Measurements from ENCODE around the gene UTP4.
A peak's percentile ranks its signal among the peaks of the same experiment; 100 is the strongest.

UTP4 gene

GRCh38 chr16:69111876-69112230 is 20.6 kb upstream of the UTP4 start:
- Histone ChIP-seq H3K4me3 (ENCODE audit: low read depth, low read length) (no peak overlapping the region), H3K27ac (no peak overlapping the region), H3K36me3 (replicated peaks) (peaks cover 6% of the 10 kb centered on the region), H3K27me3 (replicated peaks) (no peaks in the 10 kb centered on the region)
- in situ Hi-C loops (cut with HindIII; ENCODE audit: low pct_ligation_motif_present, low sequenced_read_pairs), result loop anchor here (25.0 kb wide), 2 partner anchors 100 to 200 kb away; no protein-coding TSS in a partner anchor
- TF ChIP-seq, protein P1, sequence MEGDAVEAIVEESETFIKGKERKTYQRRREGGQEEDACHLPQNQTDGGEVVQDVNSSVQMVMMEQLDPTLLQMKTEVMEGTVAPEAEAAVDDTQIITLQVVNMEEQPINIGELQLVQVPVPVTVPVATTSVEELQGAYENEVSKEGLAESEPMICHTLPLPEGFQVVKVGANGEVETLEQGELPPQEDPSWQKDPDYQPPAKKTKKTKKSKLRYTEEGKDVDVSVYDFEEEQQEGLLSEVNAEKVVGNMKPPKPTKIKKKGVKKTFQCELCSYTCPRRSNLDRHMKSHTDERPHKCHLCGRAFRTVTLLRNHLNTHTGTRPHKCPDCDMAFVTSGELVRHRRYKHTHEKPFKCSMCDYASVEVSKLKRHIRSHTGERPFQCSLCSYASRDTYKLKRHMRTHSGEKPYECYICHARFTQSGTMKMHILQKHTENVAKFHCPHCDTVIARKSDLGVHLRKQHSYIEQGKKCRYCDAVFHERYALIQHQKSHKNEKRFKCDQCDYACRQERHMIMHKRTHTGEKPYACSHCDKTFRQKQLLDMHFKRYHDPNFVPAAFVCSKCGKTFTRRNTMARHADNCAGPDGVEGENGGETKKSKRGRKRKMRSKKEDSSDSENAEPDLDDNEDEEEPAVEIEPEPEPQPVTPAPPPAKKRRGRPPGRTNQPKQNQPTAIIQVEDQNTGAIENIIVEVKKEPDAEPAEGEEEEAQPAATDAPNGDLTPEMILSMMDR (IDR thresholded peaks at IDR 0.05; ENCODE audit: low read depth, low read length, missing control alignments), result no peak
- DNase-seq, result no peak

DNA sequence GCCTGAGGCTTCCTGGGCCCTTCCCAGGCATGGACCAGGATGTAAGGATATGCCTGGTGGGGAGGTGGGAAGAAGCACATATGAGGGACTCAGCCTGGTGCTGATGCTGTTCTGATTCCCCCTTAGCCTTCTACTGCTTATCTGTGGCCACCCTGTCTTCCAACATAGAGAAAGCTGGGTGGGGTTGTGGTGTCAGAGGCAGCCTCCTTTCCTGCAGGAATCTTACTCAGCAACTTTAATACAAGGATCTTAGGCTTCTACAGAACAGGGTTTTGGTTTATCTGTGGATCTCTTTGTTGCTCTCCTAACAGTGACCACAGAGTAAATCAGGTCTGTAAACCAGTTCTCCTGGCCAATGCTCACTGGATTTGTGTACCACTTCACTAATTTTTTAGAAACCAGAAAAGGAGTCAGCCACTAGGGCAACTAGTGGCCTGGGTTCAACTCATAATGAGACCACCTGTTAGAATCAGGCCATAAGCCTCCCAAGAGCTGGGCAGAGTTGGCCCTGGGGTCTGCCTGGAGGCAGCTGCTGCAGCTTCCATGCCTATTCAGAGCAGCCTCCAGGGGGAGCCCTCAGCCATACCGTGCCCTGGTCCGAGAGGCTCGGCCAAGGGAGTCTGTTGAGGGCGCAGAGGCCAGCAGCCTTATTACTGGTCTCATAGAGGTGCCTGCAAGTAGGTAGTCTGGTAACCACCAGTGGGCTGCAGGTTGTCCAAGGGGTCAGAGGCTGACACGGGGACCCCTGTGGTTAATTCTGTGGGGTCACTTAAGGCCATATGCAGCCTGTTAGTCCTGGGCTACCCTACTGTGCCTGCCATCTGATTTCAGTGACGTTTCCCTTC is 19.9 kb upstream of the UTP4 start:
- TF ChIP-seq, protein P1 (IDR thresholded peaks at IDR 0.05; ENCODE audit: low read depth, low read length, missing control alignments), result peak; percentile 95
- H3K4me3 ChIP-seq (ENCODE audit: low read depth, low read length), result no peak overlapping the region
- H3K27ac ChIP-seq, result no peak overlapping the region
- peak; percentile 43 for DNase-seq
- peaks cover 6% of the 10 kb centered on the region for H3K36me3 ChIP-seq (replicated peaks)
- in situ Hi-C loops (cut with HindIII; ENCODE audit: low pct_ligation_motif_present, low sequenced_read_pairs), result loop anchor here (25.0 kb wide), 2 partner anchors 100 to 200 kb away; no protein-coding TSS in a partner anchor
- no peaks in the 10 kb centered on the region for H3K27me3 ChIP-seq (replicated peaks)

DNA sequence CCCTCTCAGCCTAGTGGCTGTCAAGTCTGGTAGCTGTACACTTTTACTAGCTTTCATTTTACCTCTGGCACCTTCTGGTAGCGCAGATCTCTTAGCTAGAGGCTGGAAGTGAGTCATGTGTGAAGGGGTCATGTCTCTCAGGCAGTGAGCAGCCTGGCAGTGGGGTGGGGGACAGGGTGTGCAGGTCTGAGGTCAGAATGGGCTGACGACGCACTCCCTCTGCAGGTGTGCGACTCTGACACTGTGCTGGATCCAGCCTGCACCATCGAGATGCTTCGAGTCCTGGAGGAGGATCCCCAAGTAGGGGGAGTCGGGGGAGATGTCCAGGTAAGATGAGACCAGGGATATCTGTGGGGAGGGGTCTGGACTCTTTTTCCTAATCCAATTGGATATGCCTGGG is 19.2 kb upstream of the UTP4 start:
- Histone ChIP-seq H3K36me3 (replicated peaks) (peaks cover 10% of the 10 kb centered on the region), H3K4me3 (ENCODE audit: low read depth, low read length) (no peak overlapping the region), H3K27ac (no peak overlapping the region), H3K27me3 (replicated peaks) (no peaks in the 10 kb centered on the region)
- no peak for DNase-seq
- in situ Hi-C loops (cut with HindIII; ENCODE audit: low pct_ligation_motif_present, low sequenced_read_pairs), result loop anchor here (25.0 kb wide), 2 partner anchors 101 to 201 kb away; no protein-coding TSS in a partner anchor
- TF ChIP-seq, protein P1 (IDR thresholded peaks at IDR 0.05; ENCODE audit: low read depth, low read length, missing control alignments), result no peak

DNA sequence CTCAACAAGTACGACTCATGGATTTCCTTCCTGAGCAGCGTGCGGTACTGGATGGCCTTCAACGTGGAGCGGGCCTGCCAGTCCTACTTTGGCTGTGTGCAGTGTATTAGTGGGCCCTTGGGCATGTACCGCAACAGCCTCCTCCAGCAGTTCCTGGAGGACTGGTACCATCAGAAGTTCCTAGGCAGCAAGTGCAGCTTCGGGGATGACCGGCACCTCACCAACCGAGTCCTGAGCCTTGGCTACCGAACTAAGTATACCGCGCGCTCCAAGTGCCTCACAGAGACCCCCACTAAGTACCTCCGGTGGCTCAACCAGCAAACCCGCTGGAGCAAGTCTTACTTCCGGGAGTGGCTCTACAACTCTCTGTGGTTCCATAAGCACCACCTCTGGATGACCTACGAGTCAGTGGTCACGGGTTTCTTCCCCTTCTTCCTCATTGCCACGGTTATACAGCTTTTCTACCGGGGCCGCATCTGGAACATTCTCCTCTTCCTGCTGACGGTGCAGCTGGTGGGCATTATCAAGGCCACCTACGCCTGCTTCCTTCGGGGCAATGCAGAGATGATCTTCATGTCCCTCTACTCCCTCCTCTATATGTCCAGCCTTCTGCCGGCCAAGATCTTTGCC is 18.0 kb upstream of the UTP4 start:
- TF ChIP-seq, protein P1 (IDR thresholded peaks at IDR 0.05; ENCODE audit: low read depth, low read length, missing control alignments), result no peak
- Histone ChIP-seq H3K27me3 (replicated peaks) (no peaks in the 10 kb centered on the region), H3K36me3 (replicated peaks) (peaks cover 20% of the 10 kb centered on the region), H3K4me3 (ENCODE audit: low read depth, low read length) (no peak overlapping the region), H3K27ac (no peak overlapping the region)
- in situ Hi-C loops (cut with HindIII; ENCODE audit: low pct_ligation_motif_present, low sequenced_read_pairs), result loop anchor here (25.0 kb wide), 2 partner anchors 102 to 202 kb away; no protein-coding TSS in a partner anchor
- DNase-seq, result no peak

GRCh38 chr16:69114976-69115355 is 17.5 kb upstream of the UTP4 start:
- peaks cover 25% of the 10 kb centered on the region for H3K36me3 ChIP-seq (replicated peaks)
- DNase-seq, result no peak

More at GRCh38 chr16:69114976-69115355, 17.5 kb upstream of the UTP4 start:
- H3K27me3 ChIP-seq (replicated peaks), result no peaks in the 10 kb centered on the region
- in situ Hi-C loops (cut with HindIII; ENCODE audit: low pct_ligation_motif_present, low sequenced_read_pairs), result loop anchor here (25.0 kb wide), 2 partner anchors 103 to 203 kb away; no protein-coding TSS in a partner anchor
- TF ChIP-seq, protein P1 (IDR thresholded peaks at IDR 0.05; ENCODE audit: low read depth, low read length, missing control alignments), result no peak
- no peak overlapping the region for H3K27ac ChIP-seq
- H3K4me3 ChIP-seq (ENCODE audit: low read depth, low read length), result no peak overlapping the region

Measured in brain microvascular endothelial cell (primary cell).